ENCODE data around the gene MRPL20.

DNA sequence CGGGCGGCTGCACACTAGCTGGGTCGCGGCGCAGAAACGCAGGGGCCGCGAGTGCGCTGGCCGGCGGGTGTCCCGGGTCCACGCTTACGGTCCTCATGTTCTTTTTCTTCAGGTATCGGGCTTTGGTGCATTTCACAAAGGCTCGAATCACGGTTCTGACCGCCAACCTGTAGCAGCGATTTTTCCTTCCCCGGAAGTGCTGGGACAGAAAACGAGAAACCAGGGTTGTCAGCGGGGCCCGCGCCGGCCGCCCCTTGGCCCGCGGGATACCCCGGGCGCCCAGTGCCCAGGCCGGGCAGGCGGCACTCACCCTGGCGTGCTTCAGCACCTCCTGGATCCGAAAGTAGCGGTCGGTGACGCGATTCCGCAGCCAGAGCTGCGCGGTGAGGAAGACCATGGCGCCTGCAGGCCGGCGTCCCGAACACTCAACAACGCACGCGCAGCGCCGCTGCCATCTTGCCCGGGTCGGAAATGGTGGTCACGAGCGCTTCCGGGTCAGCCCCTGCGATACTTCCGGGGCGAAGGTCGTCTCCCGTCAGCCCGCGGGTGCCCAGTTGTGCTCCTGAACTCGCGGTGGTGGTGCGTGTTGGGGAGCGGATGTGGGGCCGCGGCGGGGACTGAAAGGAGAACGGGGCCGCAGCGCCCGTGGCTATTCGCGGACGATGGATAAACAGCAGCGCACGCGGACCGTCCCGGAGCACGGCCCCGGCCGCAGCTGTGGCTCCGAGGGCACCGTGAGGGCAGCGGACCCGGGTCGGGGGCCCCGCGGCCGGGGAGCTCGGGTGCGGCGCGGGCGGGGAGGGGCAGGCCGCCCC is at the start of gene MRPL20:
- TF ChIP-seq POLR2A (IDR thresholded peaks at IDR 0.05) (peak; percentile 65 to 86 (median 82)), CTCF (IDR thresholded peaks at IDR 0.05) (no peak)

Data from body of pancreas (tissue), 4 donors.